Left ventricle myocardium inferior (tissue), 1 donor: Measurements from ENCODE around the gene SEMA5B. TPM values are rescaled to one million over a fixed set of nuclear protein-coding genes. Genes with fewer than 3 reads are reported as not detected.
A peak's percentile ranks its signal among the peaks of the same experiment; 100 is the strongest.

Experiments used
- DNase-seq: peaks from one replicate; pipeline ENCODE4 v3.0.0-alpha.2; 2020
- H3K27ac ChIP-seq: fragments of 200-600 bp; replicated peaks from 2 replicates; pipeline ENCODE4 v1.8.0; 2021
- H3K27me3 ChIP-seq: fragments of 200-600 bp; 2 replicates; pipeline ENCODE4 v1.8.0; 2021; ENCODE audit warnings: low read depth
- H3K36me3 ChIP-seq: fragments of 200-600 bp; 2 replicates; pipeline ENCODE4 v1.8.0; 2021
- H3K4me1 ChIP-seq: fragments of 200-600 bp; 2 replicates; pipeline ENCODE4 v1.8.0; 2021
- H3K4me3 ChIP-seq: fragments of 200-600 bp; 2 replicates; pipeline ENCODE4 v1.8.0; 2021; ENCODE audit warnings: mild to moderate bottlenecking, moderate library complexity
- H3K9me3 ChIP-seq: fragments of 200-600 bp; replicated peaks from 2 replicates; pipeline ENCODE4 v1.8.0; 2021
- intact Hi-C: fragments of 100-400 bp; cut with micrococcal nuclease; formaldehyde crosslinking; loops from one replicate; pipeline ENCODE4 v1.11.0; 2022
- total RNA-seq: library from RNA; stranded (reverse); fragmentation: NEBNext Ultra II Directional; extraction: Animal tissue kit (Norgen Biotek cat#: 25700); gene quantifications from one replicate; pipeline ENCODE4 v1.2.1, GENCODE V29; 2021
- TF ChIP-seq, protein P1 (sequence below): fragments of 200-600 bp; IDR thresholded peaks from 2 replicates; pipeline ENCODE4 v1.8.0; 2021; ENCODE audit warnings: antibody characterized with exemption, mild to moderate bottlenecking, borderline replicate concordance
- donor health status: DM: no; HTN: yes; CAD: no; lungs with severe emphysema.

The SEMA5B gene
- total RNA-seq, 1 donor from 2014 or later: 5.3 TPM

DNA sequence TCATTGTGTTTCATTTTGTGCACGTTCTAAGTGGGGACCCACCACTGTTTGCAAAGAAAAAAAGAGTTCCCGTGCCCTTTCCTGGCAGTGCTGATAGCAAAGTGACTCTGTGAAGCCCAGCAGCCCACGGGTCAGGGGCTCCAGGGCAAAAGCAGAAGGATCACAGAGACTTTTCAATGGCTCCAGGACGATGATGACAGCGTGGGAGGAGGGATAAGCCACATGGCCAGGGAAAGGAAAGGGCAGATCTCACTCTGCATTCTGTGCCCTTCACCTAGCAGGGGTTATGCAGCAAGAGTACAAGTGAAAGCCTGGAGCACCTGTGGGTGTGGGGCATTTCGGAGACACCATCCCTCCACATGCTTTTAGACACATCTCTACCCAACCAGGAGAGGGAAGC, 35.4 kb downstream of the SEMA5B start:
- Histone ChIP-seq H3K4me1 (peaks cover 59% of the 10 kb centered on the region), H3K4me3 (no peak overlapping the region), H3K9me3 (no peaks in the 10 kb centered on the region), H3K27me3 (no peaks in the 10 kb centered on the region), H3K27ac (no peak overlapping the region), H3K36me3 (no peaks in the 10 kb centered on the region)
- intact Hi-C loops: no loop called here
- TF ChIP-seq, protein P1, sequence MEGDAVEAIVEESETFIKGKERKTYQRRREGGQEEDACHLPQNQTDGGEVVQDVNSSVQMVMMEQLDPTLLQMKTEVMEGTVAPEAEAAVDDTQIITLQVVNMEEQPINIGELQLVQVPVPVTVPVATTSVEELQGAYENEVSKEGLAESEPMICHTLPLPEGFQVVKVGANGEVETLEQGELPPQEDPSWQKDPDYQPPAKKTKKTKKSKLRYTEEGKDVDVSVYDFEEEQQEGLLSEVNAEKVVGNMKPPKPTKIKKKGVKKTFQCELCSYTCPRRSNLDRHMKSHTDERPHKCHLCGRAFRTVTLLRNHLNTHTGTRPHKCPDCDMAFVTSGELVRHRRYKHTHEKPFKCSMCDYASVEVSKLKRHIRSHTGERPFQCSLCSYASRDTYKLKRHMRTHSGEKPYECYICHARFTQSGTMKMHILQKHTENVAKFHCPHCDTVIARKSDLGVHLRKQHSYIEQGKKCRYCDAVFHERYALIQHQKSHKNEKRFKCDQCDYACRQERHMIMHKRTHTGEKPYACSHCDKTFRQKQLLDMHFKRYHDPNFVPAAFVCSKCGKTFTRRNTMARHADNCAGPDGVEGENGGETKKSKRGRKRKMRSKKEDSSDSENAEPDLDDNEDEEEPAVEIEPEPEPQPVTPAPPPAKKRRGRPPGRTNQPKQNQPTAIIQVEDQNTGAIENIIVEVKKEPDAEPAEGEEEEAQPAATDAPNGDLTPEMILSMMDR: no peak
- DNase-seq: no peak

DNA sequence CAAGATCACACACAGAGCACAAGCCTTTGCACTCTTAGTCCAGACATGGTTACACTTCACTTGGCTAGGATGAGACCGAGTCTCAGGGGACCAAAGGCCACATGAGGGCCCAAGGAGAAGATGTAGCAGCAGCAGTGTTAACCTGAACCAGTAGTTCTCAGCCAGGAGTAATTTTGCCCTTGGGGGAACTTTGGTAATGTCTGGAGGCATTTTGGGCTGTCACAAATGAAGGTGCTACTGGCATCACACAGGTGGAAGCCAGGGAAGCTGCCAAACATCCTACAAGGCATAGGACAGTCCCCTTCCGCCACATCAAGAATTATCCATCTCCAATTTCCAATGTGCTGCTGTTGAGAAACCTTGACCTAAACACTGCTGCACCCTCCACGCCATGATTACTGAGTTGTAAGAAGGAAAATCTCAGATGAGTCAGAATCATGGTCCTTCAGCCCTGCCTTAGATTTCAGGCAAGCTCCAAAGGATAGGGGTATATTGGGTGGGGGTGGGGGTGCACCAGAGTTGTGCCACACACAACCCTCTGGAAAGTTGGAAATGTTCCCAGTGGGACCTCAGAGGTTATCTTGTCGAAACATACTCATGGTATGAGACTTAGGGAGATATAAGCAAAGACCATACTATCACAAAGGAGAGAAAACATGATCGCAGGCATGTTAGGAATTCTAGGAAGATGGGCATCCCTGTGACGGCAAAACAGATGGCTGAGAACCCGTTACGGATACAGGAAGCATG, 36.2 kb downstream of the SEMA5B start:
- H3K36me3 ChIP-seq: no peaks in the 10 kb centered on the region
- H3K4me3 ChIP-seq: no peak overlapping the region
- TF ChIP-seq, protein P1: no peak
- no peak overlapping the region for H3K27ac ChIP-seq
- no peak for DNase-seq
- intact Hi-C loops: no loop called here
- H3K27me3 ChIP-seq: no peaks in the 10 kb centered on the region
- H3K9me3 ChIP-seq: no peaks in the 10 kb centered on the region
- peaks cover 54% of the 10 kb centered on the region for H3K4me1 ChIP-seq

DNA sequence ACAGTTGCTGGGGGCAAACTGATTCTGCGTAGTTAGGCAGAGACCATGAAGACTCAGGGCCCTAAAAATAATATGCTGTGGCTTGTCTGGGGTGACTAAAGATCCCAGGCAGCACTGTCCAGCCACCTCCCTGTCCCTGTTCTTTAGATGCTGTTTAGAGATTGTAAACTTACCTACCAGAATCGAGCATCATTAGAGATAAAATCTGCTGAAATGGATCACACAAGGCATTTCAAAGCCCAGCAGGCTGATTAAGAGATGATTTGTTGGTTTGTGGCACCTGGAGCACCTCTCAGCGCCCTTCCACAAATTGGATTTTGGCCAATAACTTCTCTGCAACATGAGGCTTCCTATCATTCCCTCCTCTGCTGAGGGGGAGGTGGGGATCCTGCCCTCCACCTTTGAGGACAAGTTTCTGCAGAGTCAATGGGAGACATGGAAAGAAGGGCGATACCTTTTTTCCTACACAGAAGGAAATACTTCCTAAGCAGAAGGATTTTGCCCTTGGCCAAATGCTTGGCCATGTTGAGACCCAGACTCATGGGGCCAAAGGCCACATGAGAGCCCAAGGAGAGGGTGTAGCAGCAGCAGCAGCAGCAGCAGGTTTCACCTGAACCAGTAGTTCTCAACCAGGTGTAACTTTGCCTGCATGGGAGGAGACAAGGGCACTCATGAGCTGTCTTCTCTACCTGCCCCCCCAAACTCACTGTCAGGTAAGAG, 37.5 kb downstream of the SEMA5B start:
- Histone ChIP-seq H3K4me3 (no peak overlapping the region), H3K4me1 (peaks cover 50% of the 10 kb centered on the region), H3K36me3 (no peaks in the 10 kb centered on the region), H3K27ac (no peak overlapping the region), H3K9me3 (no peaks in the 10 kb centered on the region), H3K27me3 (no peaks in the 10 kb centered on the region)
- no peak for DNase-seq
- intact Hi-C loops: no loop called here
- TF ChIP-seq, protein P1: no peak

DNA sequence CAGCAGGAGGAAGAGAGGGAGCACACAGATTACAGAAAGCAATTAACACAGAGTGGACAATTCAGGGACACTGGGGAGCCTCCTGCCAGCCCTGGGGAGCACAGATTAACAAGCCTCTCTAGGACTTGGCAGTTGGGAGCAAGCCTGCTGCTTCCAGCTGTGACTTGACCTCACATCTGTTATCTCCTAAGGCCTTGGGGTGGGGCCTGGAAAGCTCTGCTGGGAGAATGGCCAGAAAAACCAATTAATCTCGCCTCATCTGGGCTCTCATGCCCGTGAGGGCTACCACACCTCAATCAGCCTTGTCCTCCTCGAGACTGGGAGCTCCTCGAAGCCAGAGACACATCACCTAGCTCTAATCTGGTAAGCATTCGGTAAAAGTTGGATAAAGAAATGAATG, 39.1 kb downstream of the SEMA5B start:
- Histone ChIP-seq H3K4me3 (no peak overlapping the region), H3K4me1 (peaks cover 46% of the 10 kb centered on the region), H3K27me3 (no peaks in the 10 kb centered on the region), H3K9me3 (no peaks in the 10 kb centered on the region), H3K36me3 (no peaks in the 10 kb centered on the region), H3K27ac (peak overlapping the region; percentile 23)
- peak; percentile 36 for DNase-seq
- TF ChIP-seq, protein P1: no peak
- intact Hi-C loops: no loop called here

DNA sequence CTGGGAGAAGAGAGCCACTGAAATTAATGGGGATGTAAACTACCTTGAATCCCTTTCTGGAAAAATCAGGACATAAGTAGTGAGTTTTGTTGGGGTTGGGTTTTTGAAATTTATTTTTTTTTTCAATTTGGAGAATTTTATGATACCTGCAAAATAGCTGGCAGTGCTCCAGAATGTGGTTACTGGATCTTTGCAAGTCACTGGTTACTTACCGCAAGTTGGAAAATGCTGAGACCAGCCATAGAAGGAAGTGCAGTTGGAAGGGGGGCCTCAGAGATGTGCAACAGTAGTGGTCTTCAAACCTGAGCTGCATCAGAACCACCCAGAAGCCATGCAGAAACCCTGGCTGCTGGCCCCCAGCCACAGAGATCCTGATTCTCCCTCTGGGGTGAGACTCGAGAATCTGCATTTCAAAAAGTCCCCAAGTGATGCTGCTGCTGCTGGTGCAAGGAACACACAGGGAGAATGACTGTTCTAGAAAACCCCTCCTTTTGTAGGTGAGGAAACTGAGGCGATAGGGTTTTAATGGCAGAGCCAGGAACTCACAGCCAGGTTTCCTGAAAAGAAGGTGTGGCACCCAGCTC, 39.7 kb downstream of the SEMA5B start:
- Histone ChIP-seq H3K9me3 (no peaks in the 10 kb centered on the region), H3K27me3 (no peaks in the 10 kb centered on the region), H3K36me3 (no peaks in the 10 kb centered on the region), H3K27ac (peak overlapping the region; percentile 23), H3K4me3 (no peak overlapping the region), H3K4me1 (peaks cover 45% of the 10 kb centered on the region)
- TF ChIP-seq, protein P1: no peak
- intact Hi-C loops: no loop called here
- DNase-seq: no peak
